Mucosa of descending colon (tissue), 3 donors: ENCODE data around the gene DIPK2A. TPM values are rescaled to one million over a fixed set of nuclear protein-coding genes. Genes with fewer than 3 reads are reported as not detected.
A peak's percentile ranks its signal among the peaks of the same experiment; 100 is the strongest.

ENCODE experiments used
- ATAC-seq: fragments of 200-7000 bp; cut with Tn5 transposase; one replicate; pipeline ENCODE4 v1.9.1; 2020; ENCODE audit warnings: mild to moderate bottlenecking, moderate library complexity
- DNase-seq, 3 donors: peaks; one replicate each; pipeline ENCODE4 v3.0.0-alpha.2; 2020
- H3K36me3 ChIP-seq: fragments of 200-600 bp; one replicate; pipeline ENCODE4 v1.8.0; 2021; ENCODE audit warnings: low read depth, mild to moderate bottlenecking
- H3K4me1 ChIP-seq: fragments of 200-600 bp; one replicate; pipeline ENCODE4 v1.8.0; 2021; ENCODE audit warnings: low read depth, mild to moderate bottlenecking
- H3K4me3 ChIP-seq: fragments of 200-600 bp; one replicate; pipeline ENCODE4 v1.8.0; 2021; ENCODE audit warnings: mild to moderate bottlenecking
- H3K9me3 ChIP-seq: fragments of 200-600 bp; one replicate; pipeline ENCODE4 v1.8.0; 2021; ENCODE audit warnings: mild to moderate bottlenecking
- CTCF ChIP-seq: fragments of 200-600 bp; IDR thresholded peaks from one replicate; pipeline ENCODE4 v1.8.0; 2022; ENCODE audit warnings: antibody characterized with exemption, mild to moderate bottlenecking
- intact Hi-C, 2 donors: fragments of 100-400 bp; cut with DNase I in 1 of 2; cut with micrococcal nuclease in 1 of 2; formaldehyde crosslinking; loops; one replicate each; pipeline versions ENCODE4 v1.11.0 to v1.11.1; 2022; cut with DNase I, micrococcal nuclease
- long read RNA-seq, 2 donors: library from polyadenylated mRNA; unstranded; transcript quantifications; one replicate each; pipeline ENCODE4 v2.0.0, GENCODE V29; 2019 to 2021
- total RNA-seq, 3 donors: library from RNA; stranded (reverse); fragmentation: NEBNext Ultra II Directional in 2 of 3; extraction: Animal tissue kit (Norgen Biotek cat#: 25700) in 2 of 3; gene quantifications; one replicate each; pipeline versions ENCODE4 v1.2.1 to v1.2.4, GENCODE V29; 2021 to 2023
- donor health status: DM: no; HTN: no; CAD: no; lungs with moderate emphysema.
- donor health status: DM: no; HTN: no; CAD: no.
- donor health status: DM: no; HTN: yes; CAD: no.

The DIPK2A gene
- 10 to 100 TPM; 14.2 to 30.1 (median 14.7) TPM for total RNA-seq
- long read RNA-seq, donor 1, full-length matches to known transcripts = 18 of 20 reads
- long read RNA-seq, donor 1, partial matches to known transcripts = 1 of 20 reads
- long read RNA-seq, donor 1, other reads (novel, unspliced or antisense) = 1 of 20 reads
- long read RNA-seq, donor 2, full-length matches to known transcripts = 6 of 7 reads
- long read RNA-seq, donor 2, partial matches to known transcripts = 0 of 7 reads
- long read RNA-seq, donor 2, other reads (novel, unspliced or antisense) = 1 of 7 reads

- no peaks in the 10 kb centered on the region for H3K36me3 ChIP-seq
- peaks cover 10% of the 10 kb centered on the region for H3K4me1 ChIP-seq
- no peak for TF ChIP-seq CTCF
- H3K9me3 ChIP-seq = no peaks in the 10 kb centered on the region
- intact Hi-C loops = no loop called here
- DNase-seq (peak; percentile 97), ATAC-seq (peak; percentile 87)
- H3K4me3 ChIP-seq = peak within 1 kb of the TSS; percentile 52
Observed at GRCh38 chr3:143971359-143972154, at the start of gene DIPK2A. Gene DIPK2A, plus strand, starts transcription at chr3:143971823. Its CDS starts 510 bp downstream, at chr3:143972333.

GRCh38 chr3:143924522-143925285 lies 46.9 kb upstream of the DIPK2A start:
- intact Hi-C loops = no loop called here
- no peaks in the 10 kb centered on the region for H3K36me3 ChIP-seq
- DNase-seq (no peak), ATAC-seq (no peak)
- no peaks in the 10 kb centered on the region for H3K4me1 ChIP-seq
- no peak for TF ChIP-seq CTCF
- H3K4me3 ChIP-seq = no peak overlapping the region
- no peaks in the 10 kb centered on the region for H3K9me3 ChIP-seq

GRCh38 chr3:143928056-143928455 lies 43.6 kb upstream of the DIPK2A start:
- intact Hi-C loops = no loop called here
- H3K4me1 ChIP-seq = no peaks in the 10 kb centered on the region
- no peaks in the 10 kb centered on the region for H3K36me3 ChIP-seq
- no peak for ATAC-seq
- H3K4me3 ChIP-seq = no peak overlapping the region
- H3K9me3 ChIP-seq = no peaks in the 10 kb centered on the region
- DNase-seq = no peak
- no peak for TF ChIP-seq CTCF

- Histone ChIP-seq H3K9me3 (no peaks in the 10 kb centered on the region), H3K4me1 (no peaks in the 10 kb centered on the region), H3K4me3 (no peak overlapping the region), H3K36me3 (no peaks in the 10 kb centered on the region)
- no peak for DNase-seq
- TF ChIP-seq CTCF = no peak
- intact Hi-C loops = no loop called here
- ATAC-seq = no peak
Observed at GRCh38 chr3:143928541-143929255, 42.9 kb upstream of the DIPK2A start.

GRCh38 chr3:143934791-143935190 lies 36.8 kb upstream of the DIPK2A start:
- Histone ChIP-seq H3K36me3 (no peaks in the 10 kb centered on the region), H3K4me3 (no peak overlapping the region), H3K4me1 (no peaks in the 10 kb centered on the region), H3K9me3 (no peaks in the 10 kb centered on the region)
- intact Hi-C loops = no loop called here
- no peak for DNase-seq
- no peak for ATAC-seq
- no peak for TF ChIP-seq CTCF
